ENCODE measurements around the gene BRAF. TPM values are rescaled to one million over a fixed set of nuclear protein-coding genes. Genes with fewer than 3 reads are reported as not detected.

BRAF gene
- total RNA-seq, 2 donors from 2014 or later, result 30.8 to 52.9 TPM

DNA sequence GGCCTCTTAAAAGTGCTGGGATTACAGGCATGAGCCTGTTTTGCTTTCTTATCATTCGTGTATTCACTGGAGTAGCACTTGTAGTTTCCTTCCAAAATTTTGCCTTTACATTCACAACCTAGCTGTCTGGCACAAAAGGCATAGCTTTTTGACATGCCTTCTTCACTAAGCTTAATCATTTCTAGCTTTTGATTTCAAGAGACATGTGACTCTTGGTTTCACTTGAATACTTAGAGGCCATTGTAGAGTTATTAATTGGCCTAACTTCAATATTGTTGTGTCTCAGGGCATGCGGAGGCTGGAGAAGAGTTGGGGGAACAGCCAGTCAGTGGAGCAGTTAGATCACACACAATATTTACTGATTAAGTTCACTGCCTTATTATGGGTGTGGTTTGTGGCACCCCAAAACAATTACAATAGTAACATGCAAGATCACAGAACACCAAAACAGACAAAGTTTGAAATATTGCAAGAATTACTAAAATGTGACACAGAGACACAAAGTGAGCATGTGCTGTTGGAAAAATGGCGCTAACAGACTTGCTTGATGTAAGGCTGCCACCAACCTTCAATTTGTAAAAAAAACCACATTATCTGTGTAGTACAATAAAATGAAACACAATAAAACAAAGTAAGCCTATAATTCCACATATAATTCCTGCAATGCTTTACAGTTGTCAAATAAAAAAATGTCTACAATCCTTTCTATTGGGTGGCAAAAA lies 43.1 kb downstream of the BRAF start:
- H3K36me3 ChIP-seq, result no peaks in the 10 kb centered on the region
- no peak overlapping the region for H3K4me3 ChIP-seq
- no peaks in the 10 kb centered on the region for H3K27me3 ChIP-seq (replicated peaks; ENCODE audit: insufficient read depth)
- 88% methylated on average over 3 of the region's 3 CpGs for WGBS
- intact Hi-C loops (cut with DNase I), result no loop called here
- DNase-seq (ENCODE audit: low spot score), result no peak
- H3K9me3 ChIP-seq, result no peaks in the 10 kb centered on the region
- no peaks in the 10 kb centered on the region for H3K4me1 ChIP-seq (replicated peaks)
- H3K27ac ChIP-seq, result no peak overlapping the region
- TF ChIP-seq POLR2AphosphoS5 (IDR thresholded peaks at IDR 0.05), result no peak
- no peak for TF ChIP-seq CTCF (IDR thresholded peaks at IDR 0.05)
- no peak for TF ChIP-seq POLR2A (IDR thresholded peaks at IDR 0.05)

DNA sequence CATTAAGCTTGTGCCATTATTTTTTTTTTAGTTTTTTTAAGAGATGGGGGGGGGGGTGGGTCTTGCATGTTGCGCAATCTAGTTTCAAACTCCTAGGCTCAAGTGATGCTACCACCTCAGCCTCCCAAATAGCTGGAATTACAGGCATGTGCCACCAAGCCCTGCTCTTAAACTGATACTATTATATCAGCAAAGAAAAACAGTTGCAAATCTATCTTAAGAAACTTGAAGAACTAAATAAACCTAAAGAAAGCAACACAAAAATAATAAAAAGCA lies 47.5 kb downstream of the BRAF start:
- H3K4me1 ChIP-seq (replicated peaks), result no peaks in the 10 kb centered on the region
- 96% methylated on average over 1 of the region's 1 CpG for WGBS
- intact Hi-C loops (cut with DNase I), result no loop called here
- no peak overlapping the region for H3K27ac ChIP-seq
- H3K27me3 ChIP-seq (replicated peaks; ENCODE audit: insufficient read depth), result no peaks in the 10 kb centered on the region
- no peak overlapping the region for H3K4me3 ChIP-seq
- no peaks in the 10 kb centered on the region for H3K9me3 ChIP-seq
- no peak for DNase-seq (ENCODE audit: low spot score)
- TF ChIP-seq POLR2AphosphoS5 (IDR thresholded peaks at IDR 0.05) (no peak), POLR2A (IDR thresholded peaks at IDR 0.05) (no peak), CTCF (IDR thresholded peaks at IDR 0.05) (no peak)
- H3K36me3 ChIP-seq, result no peaks in the 10 kb centered on the region

DNA sequence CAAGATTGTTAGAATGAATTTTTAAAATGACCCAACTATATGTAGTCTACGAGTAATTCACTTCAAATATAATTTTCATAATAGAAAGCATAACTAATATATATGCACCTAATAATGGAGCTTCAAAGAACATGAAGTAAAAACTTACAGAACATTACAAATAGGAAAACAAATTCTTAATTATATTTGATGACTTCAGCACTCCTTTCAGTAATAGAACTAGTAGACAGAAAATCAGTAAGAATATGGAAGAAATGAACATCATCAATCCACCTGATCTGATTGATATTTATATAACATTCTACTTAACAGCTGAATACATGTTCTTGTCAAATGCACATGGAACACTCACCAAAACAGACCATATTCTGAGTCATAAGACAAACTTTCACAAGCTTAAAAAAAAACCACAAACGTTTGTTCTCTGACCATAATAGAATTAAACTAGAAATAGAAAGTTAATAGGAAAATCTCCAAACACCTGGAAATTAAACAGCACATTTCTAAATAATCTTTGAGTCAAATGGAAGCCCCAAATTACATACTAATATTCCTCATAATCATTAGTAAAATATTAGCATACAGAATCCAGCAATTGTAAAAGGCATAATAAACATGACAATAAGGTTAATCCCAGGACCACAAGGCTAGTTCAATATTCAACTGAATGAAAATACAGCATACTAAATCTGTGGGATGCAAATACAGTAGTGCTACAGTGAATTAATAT lies 48.0 kb downstream of the BRAF start:
- no peak overlapping the region for H3K27ac ChIP-seq
- no peaks in the 10 kb centered on the region for H3K36me3 ChIP-seq
- no peak for TF ChIP-seq POLR2A (IDR thresholded peaks at IDR 0.05)
- TF ChIP-seq POLR2AphosphoS5 (IDR thresholded peaks at IDR 0.05), result no peak
- no peak for TF ChIP-seq CTCF (IDR thresholded peaks at IDR 0.05)
- intact Hi-C loops (cut with DNase I), result no loop called here
- no peak for DNase-seq (ENCODE audit: low spot score)
- H3K4me3 ChIP-seq, result no peak overlapping the region
- H3K4me1 ChIP-seq (replicated peaks), result no peaks in the 10 kb centered on the region
- WGBS, result 51% methylated on average over 2 of the region's 2 CpGs
- no peaks in the 10 kb centered on the region for H3K9me3 ChIP-seq
- no peaks in the 10 kb centered on the region for H3K27me3 ChIP-seq (replicated peaks; ENCODE audit: insufficient read depth)

DNA sequence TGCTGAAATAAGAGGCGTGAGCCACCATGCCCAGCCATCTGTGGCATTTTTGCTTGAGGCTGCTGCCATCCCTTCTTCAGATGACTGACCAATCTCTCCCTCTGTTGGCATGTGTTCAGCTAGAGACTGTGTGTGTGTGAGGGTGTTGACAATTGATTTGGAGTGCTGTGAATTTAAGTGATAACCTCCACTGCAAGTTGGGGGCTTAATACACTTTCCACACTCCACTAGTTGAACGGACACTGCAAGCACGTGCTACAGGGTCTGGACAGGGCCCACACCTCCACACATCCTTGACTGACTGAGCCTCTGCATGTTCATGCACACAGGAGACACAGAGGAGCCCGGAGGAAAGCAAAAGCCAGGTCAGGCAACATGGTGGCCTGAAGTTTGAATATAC lies 51.3 kb downstream of the BRAF start:
- WGBS, result 93% methylated on average over 4 of the region's 4 CpGs
- no peak for TF ChIP-seq POLR2A (IDR thresholded peaks at IDR 0.05)
- no peak for TF ChIP-seq CTCF (IDR thresholded peaks at IDR 0.05)
- TF ChIP-seq POLR2AphosphoS5 (IDR thresholded peaks at IDR 0.05), result no peak

GRCh38 chr7:140870003-140870402 lies 54.7 kb downstream of the BRAF start:
- Histone ChIP-seq H3K27me3 (replicated peaks; ENCODE audit: insufficient read depth) (no peaks in the 10 kb centered on the region), H3K27ac (no peak overlapping the region), H3K9me3 (no peaks in the 10 kb centered on the region), H3K4me1 (replicated peaks) (no peaks in the 10 kb centered on the region), H3K4me3 (no peak overlapping the region), H3K36me3 (no peaks in the 10 kb centered on the region)
- no peak for DNase-seq (ENCODE audit: low spot score)
- TF ChIP-seq CTCF (IDR thresholded peaks at IDR 0.05), result no peak
- TF ChIP-seq POLR2A (IDR thresholded peaks at IDR 0.05), result no peak
- no peak for TF ChIP-seq POLR2AphosphoS5 (IDR thresholded peaks at IDR 0.05)
- WGBS, result 71% methylated on average over 1 of the region's 1 CpG
- intact Hi-C loops (cut with DNase I), result no loop called here

More for the DNA sequence above, 51.3 kb downstream of the BRAF start:
- H3K36me3 ChIP-seq, result no peaks in the 10 kb centered on the region
- H3K9me3 ChIP-seq, result no peaks in the 10 kb centered on the region
- intact Hi-C loops (cut with DNase I), result no loop called here
- no peak overlapping the region for H3K4me3 ChIP-seq
- no peaks in the 10 kb centered on the region for H3K27me3 ChIP-seq (replicated peaks; ENCODE audit: insufficient read depth)
- no peaks in the 10 kb centered on the region for H3K4me1 ChIP-seq (replicated peaks)
- DNase-seq (ENCODE audit: low spot score), result no peak
- H3K27ac ChIP-seq, result no peak overlapping the region

Measured in prostate gland (tissue), 2 donors.